K562 (cell line): ENCODE results near the gene HSPA5. TPM values are rescaled to one million over a fixed set of nuclear protein-coding genes. Genes with fewer than 3 reads are reported as not detected.

Experiments used
- CCAR2 ChIP-seq: fragments of 200-400 bp; formaldehyde crosslinking; IDR thresholded peaks from 2 replicates; pipeline ENCODE4 v1.6.1; 2017; ENCODE audit warnings: mild to moderate bottlenecking, low read depth, low read length
- ESRRA ChIP-seq: fragments of 450-650 bp; IDR thresholded peaks from 2 replicates; pipeline ENCODE4 v1.6.1; 2014; ENCODE audit warnings: low read depth, mild to moderate bottlenecking, moderate library complexity, borderline replicate concordance
- MLX ChIP-seq, 2 experiments: fragments of 450-650 bp in 1 of 2; sonication (generic) in 1 of 2; formaldehyde crosslinking; conservative IDR thresholded peaks; 2 replicates each; pipeline versions ENCODE4 v1.4.0 to v1.8.1; 2020 to 2022; ENCODE audit warnings: mild to moderate bottlenecking in 1 of 2, missing genetic modification reagents in 1 of 2
- NCOR1 ChIP-seq: fragments of 450-650 bp; IDR thresholded peaks from 2 replicates; pipeline ENCODE4 v1.6.1; 2016; ENCODE audit warnings: mild to moderate bottlenecking, moderate library complexity
- NR2C1 ChIP-seq, 2 experiments: fragments of 450-650 bp; IDR thresholded peaks; 2 replicates each; pipeline ENCODE4 v1.6.1; 2017; ENCODE audit warnings: mild to moderate bottlenecking in 2 of 2, antibody characterized with exemption in 1 of 2, inconsistent platforms in 1 of 2, missing compliant biosample characterization in 1 of 2, missing genetic modification characterization in 1 of 2
- NR2C2 ChIP-seq, 2 experiments: fragments of 200-800 bp in 1 of 2; sonication (Bioruptor generic) in 1 of 2; sonication (generic) in 1 of 2; formaldehyde crosslinking in 1 of 2; IDR thresholded peaks; 2 replicates each; pipeline versions ENCODE4 v1.6.1 to v1.8.0; 2016 to 2022; ENCODE audit warnings: mild to moderate bottlenecking in 1 of 2, missing compliant biosample characterization in 1 of 2, missing genetic modification characterization in 1 of 2, missing genetic modification reagents in 1 of 2
- PYGO2 ChIP-seq: fragments of 450-650 bp; IDR thresholded peaks from 2 replicates; pipeline ENCODE4 v1.6.1; 2016; ENCODE audit warnings: mild to moderate bottlenecking, missing genetic modification characterization, moderate library complexity, missing compliant biosample characterization
- SMARCB1 ChIP-seq: IDR thresholded peaks from 2 replicates; pipeline ENCODE4 v1.6.1; 2011; ENCODE audit warnings: improper control_type of control experiment, low read depth; ENCODE audit not compliant: insufficient read length
- SUPT5H ChIP-seq: fragments of 450-650 bp; IDR thresholded peaks from 2 replicates; pipeline ENCODE4 v1.6.1; 2016
- TAF1 ChIP-seq: IDR thresholded peaks from 2 replicates; pipeline ENCODE4 v1.6.1; 2011; ENCODE audit warnings: mild to moderate bottlenecking, low read length, moderate library complexity; ENCODE audit not compliant: insufficient read depth, control insufficient read depth, severe bottlenecking; ENCODE audit errors: extremely low read depth
- TOE1 ChIP-seq, 2 experiments: fragments of 450-650 bp in 1 of 2; sonication (generic) in 1 of 2; formaldehyde crosslinking in 1 of 2; IDR thresholded peaks; 2 replicates each; pipeline versions ENCODE4 v1.7.1 to v1.8.0; 2016 to 2022; ENCODE audit warnings: borderline replicate concordance in 2 of 2, mild to moderate bottlenecking in 2 of 2, antibody characterized with exemption in 1 of 2, inconsistent platforms in 1 of 2, low read depth in 1 of 2, missing genetic modification reagents in 1 of 2, moderate library complexity in 1 of 2
- U2AF2 ChIP-seq: fragments of 200-400 bp; formaldehyde crosslinking; optimal IDR thresholded peaks from 2 replicates; pipeline ENCODE3; 2017; ENCODE audit warnings: low read depth, mild to moderate bottlenecking, low read length
- ZBTB17 ChIP-seq: fragments of 450-650 bp; formaldehyde crosslinking; IDR thresholded peaks from 2 replicates; pipeline ENCODE4 v1.4.0; 2020; ENCODE audit warnings: mild to moderate bottlenecking
- ZNF444 ChIP-seq: fragments of 250-450 bp; sonication (Bioruptor Pico); IDR thresholded peaks from 2 replicates; pipeline ENCODE4 v1.4.0; 2020; ENCODE audit warnings: mild to moderate bottlenecking, moderate library complexity
- ZNF644 ChIP-seq: fragments of 200-800 bp; sonication (Bioruptor generic); IDR thresholded peaks from 2 replicates; pipeline ENCODE4 v1.6.1; 2016; ENCODE audit warnings: low read depth, missing genetic modification characterization, missing compliant biosample characterization
- polyA plus RNA-seq, 8 experiments: library from polyadenylated mRNA; depleted of rRNA in 4 of 8; stranded (reverse) in 5 of 8; unstranded in 3 of 8; fragments of >200 nt; fragmentation: Nextera tagmentation in 2 of 8; fragmentation: Illumina TruSeq in 1 of 8; extraction: Ambion mirVana in 2 of 8; extraction: Trizol in 1 of 8; gene quantifications; 2 replicates each; pipeline versions ENCODE4 v1.2.1 to v1.2.3, GENCODE V29; 2011 to 2014; ENCODE audit warnings: inconsistent platforms in 1 of 8, missing spikeins in 1 of 8
- total RNA-seq, 7 experiments: library from RNA; depleted of rRNA in 6 of 7; stranded (reverse); fragments of >200 nt in 6 of 7; fragmentation: Illumina TruSeq in 2 of 7; extraction: Trizol in 2 of 7; gene quantifications; 2 replicates each; pipeline versions ENCODE4 v1.2.1 to v1.2.3, GENCODE V29; 2011 to 2021; ENCODE audit warnings: low replicate concordance in 1 of 7
- TF ChIP-seq, protein P1 (sequence below): IDR thresholded peaks from 2 replicates; pipeline ENCODE4 v1.6.1; 2016; ENCODE audit warnings: missing genetic modification characterization, missing compliant biosample characterization
- TF ChIP-seq, protein P2 (sequence below): fragments of 250-450 bp; sonication (Bioruptor Pico); IDR thresholded peaks from 2 replicates; pipeline ENCODE4 v1.8.0; 2021; ENCODE audit warnings: borderline replicate concordance, mild to moderate bottlenecking, moderate library complexity; ENCODE audit not compliant: poor library complexity, severe bottlenecking
- TF ChIP-seq, protein P3 (sequence below): sonication (generic); formaldehyde crosslinking; IDR thresholded peaks from 2 replicates; pipeline ENCODE4 v1.8.0; 2022; ENCODE audit warnings: mild to moderate bottlenecking, missing genetic modification reagents, borderline replicate concordance

The HSPA5 gene
- total and polyA plus RNA-seq, 9 of the 15 experiments (the other 6 are each of a cell fraction or from before 2014, with no cell fraction given) = 48.0 to 265 (median 113) TPM

- peak; percentile 70 for TF ChIP-seq TAF1
- TF ChIP-seq CCAR2 = no peak
- TF ChIP-seq, protein P1, sequence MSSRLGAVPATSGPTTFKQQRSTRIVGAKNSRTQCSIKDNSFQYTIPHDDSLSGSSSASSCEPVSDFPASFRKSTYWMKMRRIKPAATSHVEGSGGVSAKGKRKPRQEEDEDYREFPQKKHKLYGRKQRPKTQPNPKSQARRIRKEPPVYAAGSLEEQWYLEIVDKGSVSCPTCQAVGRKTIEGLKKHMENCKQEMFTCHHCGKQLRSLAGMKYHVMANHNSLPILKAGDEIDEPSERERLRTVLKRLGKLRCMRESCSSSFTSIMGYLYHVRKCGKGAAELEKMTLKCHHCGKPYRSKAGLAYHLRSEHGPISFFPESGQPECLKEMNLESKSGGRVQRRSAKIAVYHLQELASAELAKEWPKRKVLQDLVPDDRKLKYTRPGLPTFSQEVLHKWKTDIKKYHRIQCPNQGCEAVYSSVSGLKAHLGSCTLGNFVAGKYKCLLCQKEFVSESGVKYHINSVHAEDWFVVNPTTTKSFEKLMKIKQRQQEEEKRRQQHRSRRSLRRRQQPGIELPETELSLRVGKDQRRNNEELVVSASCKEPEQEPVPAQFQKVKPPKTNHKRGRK = no peak
- TF ChIP-seq NR2C1 (IDR thresholded peaks at IDR 0.05) = no peak; the same call in 1 of the 2 replicates
- peak; percentile 26; the same call in 1 of the 2 replicates for TF ChIP-seq NR2C1 (tag; IDR thresholded peaks at IDR 0.05)
- TF ChIP-seq ZNF444 = no peak
- peak; percentile 48; the same call in 1 of the 2 replicates for TF ChIP-seq ESRRA
- no peak for TF ChIP-seq PYGO2 (tag)
- no peak for TF ChIP-seq NR2C2 (CRISPR knock-in tag; IDR thresholded peaks at IDR 0.05)
- TF ChIP-seq NR2C2 (tag; IDR thresholded peaks at IDR 0.05) = peak; percentile 87
- TF ChIP-seq ZNF644 (tag) = peak; percentile 46; the same call in 1 of the 2 replicates
- peak; percentile 79 for TF ChIP-seq SUPT5H
- TF ChIP-seq TOE1 (IDR thresholded peaks at IDR 0.05; ENCODE audit: borderline replicate concordance) = peak; percentile 24; the same call in 1 of the 2 replicates
- no peak for TF ChIP-seq TOE1 (CRISPR knock-in tag; IDR thresholded peaks at IDR 0.05; ENCODE audit: borderline replicate concordance, low read depth)
- TF ChIP-seq, protein P2, sequence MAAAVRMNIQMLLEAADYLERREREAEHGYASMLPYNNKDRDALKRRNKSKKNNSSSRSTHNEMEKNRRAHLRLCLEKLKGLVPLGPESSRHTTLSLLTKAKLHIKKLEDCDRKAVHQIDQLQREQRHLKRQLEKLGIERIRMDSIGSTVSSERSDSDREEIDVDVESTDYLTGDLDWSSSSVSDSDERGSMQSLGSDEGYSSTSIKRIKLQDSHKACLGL = no peak
- peak; percentile 38 for TF ChIP-seq NCOR1
- TF ChIP-seq U2AF2 = no peak
- TF ChIP-seq ZBTB17 (CRISPR knock-in tag) = no peak
- no peak for TF ChIP-seq SMARCB1
- TF ChIP-seq, protein P3, sequence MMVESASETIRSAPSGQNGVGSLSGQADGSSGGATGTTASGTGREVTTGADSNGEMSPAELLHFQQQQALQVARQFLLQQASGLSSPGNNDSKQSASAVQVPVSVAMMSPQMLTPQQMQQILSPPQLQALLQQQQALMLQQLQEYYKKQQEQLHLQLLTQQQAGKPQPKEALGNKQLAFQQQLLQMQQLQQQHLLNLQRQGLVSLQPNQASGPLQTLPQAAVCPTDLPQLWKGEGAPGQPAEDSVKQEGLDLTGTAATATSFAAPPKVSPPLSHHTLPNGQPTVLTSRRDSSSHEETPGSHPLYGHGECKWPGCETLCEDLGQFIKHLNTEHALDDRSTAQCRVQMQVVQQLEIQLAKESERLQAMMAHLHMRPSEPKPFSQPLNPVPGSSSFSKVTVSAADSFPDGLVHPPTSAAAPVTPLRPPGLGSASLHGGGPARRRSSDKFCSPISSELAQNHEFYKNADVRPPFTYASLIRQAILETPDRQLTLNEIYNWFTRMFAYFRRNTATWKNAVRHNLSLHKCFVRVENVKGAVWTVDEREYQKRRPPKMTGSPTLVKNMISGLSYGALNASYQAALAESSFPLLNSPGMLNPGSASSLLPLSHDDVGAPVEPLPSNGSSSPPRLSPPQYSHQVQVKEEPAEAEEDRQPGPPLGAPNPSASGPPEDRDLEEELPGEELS (CRISPR knock-in tag) = peak; percentile 83; the same call in 1 of the 2 replicates
- TF ChIP-seq MLX (CRISPR knock-in tag; conservative IDR thresholded peaks at IDR 0.05) = peak in 1 of 2 experiments; percentile 84; a peak in 1 of 4 replicates
These were observed 20.6 kb upstream of the HSPA5 start, which contains the start of gene GAPVD1 (continued) for GRCh38 chr9:125261501-125262293.
